GM23338 (cell line): ENCODE measurements around the gene ACCSL.

ENCODE experiments used
- EZH2 ChIP-seq: fragments of 200-600 bp; sonication (generic); IDR thresholded peaks from one replicate; pipeline ENCODE4 v1.8.0; 2017; ENCODE audit warnings: antibody characterized with exemption, mild to moderate bottlenecking, low read depth; ENCODE audit not compliant: unreplicated experiment
- EZH2phosphoT487 ChIP-seq: fragments of 200-600 bp; sonication (generic); IDR thresholded peaks from one replicate; pipeline ENCODE4 v1.8.1; 2018; ENCODE audit warnings: antibody characterized with exemption; ENCODE audit not compliant: unreplicated experiment
- POLR2AphosphoS5 ChIP-seq: IDR thresholded peaks from 2 replicates; pipeline ENCODE4 v1.6.1; 2016; ENCODE audit warnings: antibody characterized with exemption, low read depth
- ZNF331 ChIP-seq: fragments of 250-450 bp; sonication (Bioruptor Pico); IDR thresholded peaks from 2 replicates; pipeline ENCODE4 v1.5.0; 2020; ENCODE audit warnings: low read depth, mild to moderate bottlenecking, moderate library complexity
- TF ChIP-seq, protein P1 (sequence below), 2 experiments: fragments of 200-600 bp in 1 of 2; sonication (generic) in 1 of 2; conservative IDR thresholded peaks; 2 replicates each; pipeline versions ENCODE4 v1.5.1 to v1.6.1; 2016 to 2017; ENCODE audit warnings: antibody characterized with exemption in 2 of 2, low read depth in 2 of 2, mild to moderate bottlenecking in 2 of 2, moderate library complexity in 1 of 2

DNA sequence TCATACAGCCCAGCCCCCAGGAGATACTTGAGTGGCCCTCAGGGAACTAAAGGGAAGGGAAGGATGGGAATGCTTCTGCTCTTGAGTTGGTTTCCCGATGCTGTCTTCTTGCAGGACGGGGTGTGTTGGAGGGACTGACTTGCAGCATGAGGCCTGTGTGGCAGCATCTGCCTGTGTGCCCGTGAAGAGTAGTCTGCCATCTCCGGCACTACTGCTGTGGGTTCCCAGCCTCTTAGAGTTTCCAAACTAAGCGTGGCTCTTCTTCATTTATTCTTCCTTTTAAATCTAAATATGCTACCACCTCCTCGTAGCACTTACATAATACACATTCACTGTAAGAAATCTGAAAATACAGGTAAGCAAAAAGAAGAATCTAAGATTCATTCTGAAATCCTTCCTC is 60.5 kb downstream of the ACCSL start:
- TF ChIP-seq, protein P1, sequence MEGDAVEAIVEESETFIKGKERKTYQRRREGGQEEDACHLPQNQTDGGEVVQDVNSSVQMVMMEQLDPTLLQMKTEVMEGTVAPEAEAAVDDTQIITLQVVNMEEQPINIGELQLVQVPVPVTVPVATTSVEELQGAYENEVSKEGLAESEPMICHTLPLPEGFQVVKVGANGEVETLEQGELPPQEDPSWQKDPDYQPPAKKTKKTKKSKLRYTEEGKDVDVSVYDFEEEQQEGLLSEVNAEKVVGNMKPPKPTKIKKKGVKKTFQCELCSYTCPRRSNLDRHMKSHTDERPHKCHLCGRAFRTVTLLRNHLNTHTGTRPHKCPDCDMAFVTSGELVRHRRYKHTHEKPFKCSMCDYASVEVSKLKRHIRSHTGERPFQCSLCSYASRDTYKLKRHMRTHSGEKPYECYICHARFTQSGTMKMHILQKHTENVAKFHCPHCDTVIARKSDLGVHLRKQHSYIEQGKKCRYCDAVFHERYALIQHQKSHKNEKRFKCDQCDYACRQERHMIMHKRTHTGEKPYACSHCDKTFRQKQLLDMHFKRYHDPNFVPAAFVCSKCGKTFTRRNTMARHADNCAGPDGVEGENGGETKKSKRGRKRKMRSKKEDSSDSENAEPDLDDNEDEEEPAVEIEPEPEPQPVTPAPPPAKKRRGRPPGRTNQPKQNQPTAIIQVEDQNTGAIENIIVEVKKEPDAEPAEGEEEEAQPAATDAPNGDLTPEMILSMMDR (conservative IDR thresholded peaks at IDR 0.05; ENCODE audit: low read depth in 2 of 2) = no peak
- TF ChIP-seq POLR2AphosphoS5 (no peak), EZH2phosphoT487 (no peak), ZNF331 (CRISPR knock-in tag) (no peak), EZH2 (no peak)
